Endodermal cell (in vitro differentiated cells): ENCODE results near the gene TMEM50B. TPM values are rescaled to one million over a fixed set of nuclear protein-coding genes. Genes with fewer than 3 reads are reported as not detected.

ENCODE experiments used
- DNase-seq: peaks from one replicate; pipeline ENCODE4 v3.0.0-alpha.2; 2017
- H3K27ac ChIP-seq: 2 replicates; pipeline ENCODE4 v1.5.1; 2013; ENCODE audit warnings: mild to moderate bottlenecking, low read depth, low read length, moderate library complexity
- H3K27me3 ChIP-seq: 2 replicates; pipeline ENCODE4 v1.6.1; 2013; ENCODE audit warnings: mild to moderate bottlenecking, low read length, moderate library complexity; ENCODE audit not compliant: insufficient read depth, control insufficient read depth, poor library complexity, severe bottlenecking
- H3K36me3 ChIP-seq: 2 replicates; pipeline ENCODE4 v1.7.0; 2013; ENCODE audit warnings: mild to moderate bottlenecking, low read length, moderate library complexity; ENCODE audit not compliant: control insufficient read depth, insufficient read depth
- H3K4me1 ChIP-seq: one replicate; pipeline ENCODE4 v1.7.0; 2013; ENCODE audit warnings: low read length; ENCODE audit not compliant: control insufficient read depth, insufficient read depth
- H3K4me3 ChIP-seq: 2 replicates; pipeline ENCODE4 v1.5.1; 2013; ENCODE audit warnings: mild to moderate bottlenecking, low read length, moderate library complexity
- H3K9ac ChIP-seq: 2 replicates; pipeline ENCODE4 v1.6.1; 2013; ENCODE audit warnings: mild to moderate bottlenecking, low read length, moderate library complexity; ENCODE audit not compliant: poor library complexity, severe bottlenecking; ENCODE audit errors: extremely low read depth
- H3K9me3 ChIP-seq: 2 replicates; pipeline ENCODE4 v1.6.1; 2013; ENCODE audit warnings: mild to moderate bottlenecking, low read length, moderate library complexity; ENCODE audit not compliant: control insufficient read depth
- H3K27ac Mint-ChIP-seq: 2 replicates; pipeline ENCODE4 v1.8.0; 2020; ENCODE audit warnings: mixed read lengths
- H3K27me3 Mint-ChIP-seq: 2 replicates; pipeline ENCODE4 v1.8.0; 2021; ENCODE audit warnings: mild to moderate bottlenecking, mixed read lengths; ENCODE audit not compliant: insufficient read depth
- H3K36me3 Mint-ChIP-seq: 2 replicates; pipeline ENCODE4 v1.8.0; 2020; ENCODE audit warnings: low read depth, mixed read lengths
- H3K4me1 Mint-ChIP-seq: 2 replicates; pipeline ENCODE4 v1.8.0; 2020; ENCODE audit warnings: mixed read lengths
- H3K4me3 Mint-ChIP-seq: 2 replicates; pipeline ENCODE4 v1.8.0; 2020; ENCODE audit warnings: mild to moderate bottlenecking, moderate library complexity, mixed read lengths
- H3K9me3 Mint-ChIP-seq: 2 replicates; pipeline ENCODE4 v1.8.0; 2020; ENCODE audit warnings: mild to moderate bottlenecking, mixed read lengths
- WGBS, 2 experiments: methylation state at CpG; one replicate each; pipeline versions ENCODE4 v1.1.5 to v1.1.7; 2013; ENCODE audit warnings: missing lambda C conversion rate in 2 of 2, mixed read lengths in 1 of 2; ENCODE audit not compliant: insufficient coverage in 1 of 2, insufficient read length in 1 of 2; 5-methylcytosine and 5-hydroxymethylcytosine counted together
- total RNA-seq, 2 donors: library from RNA; stranded (reverse); fragmentation: NEBNext Ultra II Directional in 1 of 2; extraction: Animal tissue kit (Norgen Biotek cat#: 25700) in 1 of 2; gene quantifications; 2 replicates in 1 of 2; 3 replicates in 1 of 2; pipeline ENCODE4 v1.2.1, GENCODE V29; 2021
- TF ChIP-seq, protein P1 (sequence below): fragments of 200-600 bp; sonication (generic); conservative IDR thresholded peaks from 2 replicates; pipeline ENCODE4 v1.5.0; 2021; ENCODE audit warnings: antibody characterized with exemption, mild to moderate bottlenecking

TMEM50B gene
- total RNA-seq, 2 donors from 2014 or later, result 35.8 to 57.2 TPM

DNA sequence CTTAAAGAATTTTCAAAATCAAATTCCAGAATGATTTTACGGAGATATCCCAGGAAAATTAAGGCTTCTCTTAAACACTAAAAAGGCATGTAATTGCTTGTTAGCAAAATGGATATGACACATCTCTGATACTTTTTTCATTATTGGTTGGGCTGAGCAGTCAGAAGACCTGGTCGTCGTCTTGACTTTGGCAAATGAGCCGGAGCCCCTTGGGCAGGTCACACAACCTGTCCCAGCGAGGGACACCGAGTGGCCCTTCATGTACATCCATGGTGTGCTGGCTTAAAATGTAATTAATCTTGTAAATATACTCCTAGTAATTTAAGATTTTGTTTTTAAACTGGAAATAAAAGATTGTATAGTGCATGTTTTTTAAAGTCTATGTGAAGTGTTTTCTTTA, 42.6 kb downstream of the TMEM50B start:
- Mint-ChIP-seq H3K27ac (no peak overlapping the region), H3K36me3 (peaks cover 54% of the 10 kb centered on the region), H3K4me1 (no peaks in the 10 kb centered on the region), H3K4me3 (no peak overlapping the region), H3K9me3 (no peaks in the 10 kb centered on the region), H3K27me3 (no peaks in the 10 kb centered on the region)
- Histone ChIP-seq H3K9ac (no peak overlapping the region), H3K27ac (no peak overlapping the region), H3K4me3 (no peak overlapping the region), H3K9me3 (no peaks in the 10 kb centered on the region), H3K4me1 (no peaks in the 10 kb centered on the region), H3K27me3 (no peaks in the 10 kb centered on the region), H3K36me3 (peaks cover 65% of the 10 kb centered on the region)
- TF ChIP-seq, protein P1, sequence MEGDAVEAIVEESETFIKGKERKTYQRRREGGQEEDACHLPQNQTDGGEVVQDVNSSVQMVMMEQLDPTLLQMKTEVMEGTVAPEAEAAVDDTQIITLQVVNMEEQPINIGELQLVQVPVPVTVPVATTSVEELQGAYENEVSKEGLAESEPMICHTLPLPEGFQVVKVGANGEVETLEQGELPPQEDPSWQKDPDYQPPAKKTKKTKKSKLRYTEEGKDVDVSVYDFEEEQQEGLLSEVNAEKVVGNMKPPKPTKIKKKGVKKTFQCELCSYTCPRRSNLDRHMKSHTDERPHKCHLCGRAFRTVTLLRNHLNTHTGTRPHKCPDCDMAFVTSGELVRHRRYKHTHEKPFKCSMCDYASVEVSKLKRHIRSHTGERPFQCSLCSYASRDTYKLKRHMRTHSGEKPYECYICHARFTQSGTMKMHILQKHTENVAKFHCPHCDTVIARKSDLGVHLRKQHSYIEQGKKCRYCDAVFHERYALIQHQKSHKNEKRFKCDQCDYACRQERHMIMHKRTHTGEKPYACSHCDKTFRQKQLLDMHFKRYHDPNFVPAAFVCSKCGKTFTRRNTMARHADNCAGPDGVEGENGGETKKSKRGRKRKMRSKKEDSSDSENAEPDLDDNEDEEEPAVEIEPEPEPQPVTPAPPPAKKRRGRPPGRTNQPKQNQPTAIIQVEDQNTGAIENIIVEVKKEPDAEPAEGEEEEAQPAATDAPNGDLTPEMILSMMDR, result no peak
- WGBS, 2 experiments, result 88 to 100% methylated on average over 2 to 6 of the region's 6 CpGs
- no peak for DNase-seq

DNA sequence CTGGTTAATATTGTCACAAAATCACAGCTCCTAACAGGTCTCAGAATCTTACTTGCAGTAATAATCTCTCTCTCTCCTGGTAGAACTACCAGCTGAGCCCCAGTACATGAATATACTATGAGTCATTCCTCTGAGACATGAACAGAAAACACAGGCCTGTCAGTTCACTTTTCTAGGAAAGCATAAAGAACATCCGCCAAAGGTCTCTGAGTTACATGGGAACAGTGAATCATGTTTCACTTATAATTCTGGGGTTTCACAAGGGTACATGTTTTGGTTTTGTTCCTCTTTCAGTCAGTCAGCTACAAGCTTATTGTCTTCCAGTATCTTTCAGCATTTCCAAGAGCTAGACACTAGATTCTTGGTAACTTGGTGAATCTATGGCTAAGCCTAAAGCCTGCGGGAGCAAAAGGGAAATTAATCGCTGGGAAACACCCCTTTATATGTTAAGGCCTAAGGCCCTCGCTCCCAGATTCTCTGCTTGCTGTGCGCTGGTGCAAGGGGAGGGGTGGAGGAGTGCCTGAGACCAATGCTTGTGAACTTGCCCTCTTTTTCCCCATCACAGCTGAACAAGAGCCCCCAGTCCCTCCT, 44.9 kb downstream of the TMEM50B start:
- Mint-ChIP-seq H3K4me1 (no peaks in the 10 kb centered on the region), H3K36me3 (peaks cover 65% of the 10 kb centered on the region), H3K4me3 (no peak overlapping the region), H3K9me3 (no peaks in the 10 kb centered on the region), H3K27ac (no peak overlapping the region), H3K27me3 (no peaks in the 10 kb centered on the region)
- Histone ChIP-seq H3K36me3 (peaks cover 81% of the 10 kb centered on the region), H3K27me3 (no peaks in the 10 kb centered on the region), H3K27ac (peak overlapping the region; percentile 72), H3K4me3 (no peak overlapping the region), H3K9me3 (no peaks in the 10 kb centered on the region), H3K9ac (no peak overlapping the region), H3K4me1 (no peaks in the 10 kb centered on the region)
- TF ChIP-seq, protein P1, result no peak
- 94 to 100% methylated on average over 1 to 5 of the region's 5 CpGs for WGBS, 2 experiments
- DNase-seq, result no peak

DNA sequence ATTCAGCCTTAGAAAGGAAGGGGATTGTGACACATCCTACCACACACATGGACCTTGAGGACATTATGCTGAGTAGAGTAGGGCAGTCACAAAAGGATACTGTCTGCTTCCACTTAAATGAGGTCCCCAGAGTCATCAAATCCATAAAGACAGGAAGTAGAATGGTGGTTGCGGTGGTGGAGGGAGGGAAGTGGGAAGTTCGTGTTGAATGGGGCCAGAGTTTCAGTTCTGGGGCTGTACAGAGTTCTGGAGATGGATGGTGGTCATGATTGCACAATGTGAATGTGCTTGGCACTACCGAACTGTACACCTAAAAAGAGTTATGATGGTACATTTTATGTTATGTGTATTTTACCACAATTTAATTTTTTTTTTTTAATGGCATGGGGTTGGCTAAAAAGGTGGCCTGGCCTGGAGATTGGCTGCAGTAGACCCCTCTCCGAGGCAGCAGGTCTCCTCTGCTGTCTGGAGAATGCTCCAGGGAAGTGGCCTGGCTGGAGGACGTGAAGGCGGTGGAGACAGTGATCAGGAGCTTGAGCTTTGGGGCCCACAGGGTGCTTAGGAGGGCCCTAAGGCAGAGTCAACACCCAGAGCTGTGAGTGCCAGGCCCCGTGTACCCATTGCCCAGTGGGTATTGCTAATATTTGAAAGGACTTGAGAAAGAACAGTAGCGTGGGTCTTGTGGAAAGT, 46.2 kb downstream of the TMEM50B start:
- Histone ChIP-seq H3K27me3 (no peaks in the 10 kb centered on the region), H3K36me3 (peaks cover 86% of the 10 kb centered on the region), H3K4me1 (no peaks in the 10 kb centered on the region), H3K9ac (no peak overlapping the region), H3K9me3 (no peaks in the 10 kb centered on the region), H3K27ac (no peak overlapping the region), H3K4me3 (no peak overlapping the region)
- Mint-ChIP-seq H3K27me3 (no peaks in the 10 kb centered on the region), H3K27ac (no peak overlapping the region), H3K4me3 (no peak overlapping the region), H3K4me1 (no peaks in the 10 kb centered on the region), H3K9me3 (no peaks in the 10 kb centered on the region), H3K36me3 (peaks cover 74% of the 10 kb centered on the region)
- DNase-seq, result no peak
- 94 to 98% methylated on average over 5 to 8 of the region's 8 CpGs for WGBS, 2 experiments
- TF ChIP-seq, protein P1, result no peak
